ENCODE measurements around the gene TEX47. TPM values are rescaled to one million over a fixed set of nuclear protein-coding genes. Genes with fewer than 3 reads are reported as not detected.

TEX47 gene
- total and polyA plus RNA-seq, 4 donors, result not detected

DNA sequence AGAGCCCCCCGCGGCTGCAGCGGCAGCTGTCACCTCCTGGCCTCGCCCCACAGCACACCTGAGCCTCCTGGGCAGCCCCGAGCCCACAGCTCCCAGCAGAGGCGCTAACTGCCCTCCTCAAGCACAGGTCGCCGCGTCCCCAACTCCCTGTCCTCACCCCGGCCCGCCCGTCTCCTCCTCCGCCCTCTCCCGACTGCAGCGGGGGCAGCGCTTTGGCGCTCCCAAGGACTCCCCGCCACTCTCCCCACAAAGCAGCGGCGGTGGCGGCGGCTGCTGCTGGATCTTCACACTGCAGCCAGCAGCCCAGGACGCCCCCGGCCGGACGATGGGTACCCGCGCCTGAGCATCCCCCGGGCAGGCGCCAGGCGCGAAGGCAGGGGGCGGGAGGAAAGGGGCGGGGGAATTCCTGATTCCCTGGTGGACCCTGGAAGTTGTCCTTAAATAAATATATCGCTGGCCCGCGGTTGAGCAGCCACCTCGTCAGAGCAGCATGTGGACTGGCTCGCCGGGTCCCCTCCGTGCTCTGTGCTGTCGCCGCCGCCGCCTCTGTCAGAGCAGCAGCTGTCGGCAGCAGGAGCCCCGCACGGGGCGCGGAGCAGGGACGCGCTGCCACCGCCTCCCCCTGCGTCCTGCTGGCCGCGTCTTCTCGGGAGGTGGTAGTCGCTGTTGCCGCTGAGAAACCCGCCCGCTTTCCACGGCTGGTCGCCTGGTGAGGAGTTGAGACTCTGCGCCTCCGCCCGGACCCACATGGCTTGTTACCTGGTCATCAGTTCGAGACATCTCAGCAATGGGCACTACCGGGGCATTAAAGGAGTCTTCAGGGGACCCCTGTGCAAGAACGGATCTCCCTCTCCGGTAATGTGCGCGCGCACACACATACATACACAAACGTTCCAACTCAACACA is 36.1 kb downstream of the TEX47 start, which contains the start of gene ZNF804B:
Gene ZNF804B, plus strand, starts transcription at position 471 of the 906 bp plus-strand sequence. Its CDS starts 277 bp downstream, at position 748.
- ATAC-seq (ENCODE audit: insufficient read depth, low FRiP score) (peak; percentile 38), DNase-seq (peak; percentile 28 to 57 (median 31))
- H3K27ac ChIP-seq (ENCODE audit: low read depth in 1 of 2, low read length in 1 of 2), result no peak within 1 kb of the TSS
- 2 to 3% methylated on average over 67 to 74 of the region's 74 CpGs for WGBS, 2 donors
- H3K36me3 ChIP-seq (ENCODE audit: control insufficient read depth in 4 of 4, insufficient read depth in 4 of 4, low read length in 4 of 4), result no peaks in the 10 kb centered on the region
- H3K4me1 ChIP-seq (ENCODE audit: control insufficient read depth in 5 of 5, insufficient read depth in 5 of 5, low read length in 5 of 5), result peaks cover 0 to 8% (median 7%) of the 10 kb centered on the region in 5 donors
- H3K4me3 ChIP-seq, result no peak within 1 kb of the TSS
- peaks cover 4 to 41% (median 40%) of the 10 kb centered on the region in 3 donors for H3K27me3 ChIP-seq (ENCODE audit: control insufficient read depth in 3 of 3, insufficient read depth in 3 of 3, low read length in 2 of 3)
- H3K9me3 ChIP-seq (ENCODE audit: control insufficient read depth in 4 of 4, insufficient read depth in 3 of 4, low read length in 3 of 4), result peaks cover 0 to 3% (median 0%) of the 10 kb centered on the region in 4 donors
- TF ChIP-seq, protein P1, sequence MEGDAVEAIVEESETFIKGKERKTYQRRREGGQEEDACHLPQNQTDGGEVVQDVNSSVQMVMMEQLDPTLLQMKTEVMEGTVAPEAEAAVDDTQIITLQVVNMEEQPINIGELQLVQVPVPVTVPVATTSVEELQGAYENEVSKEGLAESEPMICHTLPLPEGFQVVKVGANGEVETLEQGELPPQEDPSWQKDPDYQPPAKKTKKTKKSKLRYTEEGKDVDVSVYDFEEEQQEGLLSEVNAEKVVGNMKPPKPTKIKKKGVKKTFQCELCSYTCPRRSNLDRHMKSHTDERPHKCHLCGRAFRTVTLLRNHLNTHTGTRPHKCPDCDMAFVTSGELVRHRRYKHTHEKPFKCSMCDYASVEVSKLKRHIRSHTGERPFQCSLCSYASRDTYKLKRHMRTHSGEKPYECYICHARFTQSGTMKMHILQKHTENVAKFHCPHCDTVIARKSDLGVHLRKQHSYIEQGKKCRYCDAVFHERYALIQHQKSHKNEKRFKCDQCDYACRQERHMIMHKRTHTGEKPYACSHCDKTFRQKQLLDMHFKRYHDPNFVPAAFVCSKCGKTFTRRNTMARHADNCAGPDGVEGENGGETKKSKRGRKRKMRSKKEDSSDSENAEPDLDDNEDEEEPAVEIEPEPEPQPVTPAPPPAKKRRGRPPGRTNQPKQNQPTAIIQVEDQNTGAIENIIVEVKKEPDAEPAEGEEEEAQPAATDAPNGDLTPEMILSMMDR (IDR thresholded peaks at IDR 0.05; ENCODE audit: control extremely low read depth, extremely low read depth), result no peak
- H3K9ac ChIP-seq (ENCODE audit: insufficient read depth in 1 of 2, low read length in 2 of 2), result no peak within 1 kb of the TSS

DNA sequence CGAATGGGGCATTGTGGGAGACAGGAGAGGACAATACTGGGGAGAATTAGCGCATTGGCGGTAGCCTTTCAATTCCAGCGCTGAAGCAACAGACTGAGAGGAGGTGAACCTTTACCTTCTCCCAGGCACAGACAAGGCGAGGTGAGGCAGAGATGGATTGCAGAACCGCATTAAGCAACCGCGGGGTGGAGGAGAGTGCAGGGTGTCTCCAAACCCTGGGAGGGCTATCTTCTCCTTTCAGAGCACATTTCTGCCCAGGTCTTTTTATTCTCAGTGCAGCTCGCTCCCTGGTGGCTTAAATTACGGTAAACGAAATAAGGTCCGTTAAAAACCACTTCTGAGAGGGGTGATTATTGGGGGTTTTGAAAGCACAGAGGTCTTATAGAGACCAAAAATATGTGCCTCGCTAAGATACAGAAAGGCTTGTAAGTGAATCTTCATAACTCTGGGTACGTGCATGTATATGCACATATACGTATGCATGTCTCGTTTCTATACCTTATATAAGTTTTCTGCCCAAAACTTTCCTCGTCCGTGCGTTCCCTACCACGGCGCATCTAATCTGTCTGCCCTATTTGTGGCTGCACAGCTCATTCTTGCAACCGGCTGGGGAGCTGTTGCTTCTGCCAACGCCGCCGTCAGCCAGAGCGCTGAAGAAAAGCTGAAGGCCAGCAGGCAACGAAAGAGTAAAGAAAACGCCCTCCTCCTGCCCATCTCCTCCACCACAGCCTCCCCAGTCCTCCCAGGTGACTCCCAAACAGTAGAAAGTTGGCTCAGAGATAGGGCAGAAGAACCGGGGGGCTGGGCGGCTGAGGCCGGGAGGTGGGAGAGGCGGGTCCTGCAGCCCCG is 36.9 kb downstream of the TEX47 start:
- Histone ChIP-seq H3K4me3 (no peak overlapping the region), H3K27ac (ENCODE audit: low read depth in 1 of 2, low read length in 1 of 2) (no peak overlapping the region), H3K4me1 (ENCODE audit: control insufficient read depth in 5 of 5, insufficient read depth in 5 of 5, low read length in 5 of 5) (peaks cover 0 to 8% (median 7%) of the 10 kb centered on the region in 5 donors), H3K27me3 (ENCODE audit: control insufficient read depth in 3 of 3, insufficient read depth in 3 of 3, low read length in 2 of 3) (peaks cover 4 to 40% (median 37%) of the 10 kb centered on the region in 3 donors), H3K36me3 (ENCODE audit: control insufficient read depth in 4 of 4, insufficient read depth in 4 of 4, low read length in 4 of 4) (no peaks in the 10 kb centered on the region), H3K9ac (ENCODE audit: insufficient read depth in 1 of 2, low read length in 2 of 2) (no peak overlapping the region), H3K9me3 (ENCODE audit: control insufficient read depth in 4 of 4, insufficient read depth in 3 of 4, low read length in 3 of 4) (peaks cover 0 to 3% (median 0%) of the 10 kb centered on the region in 4 donors)
- ATAC-seq (ENCODE audit: insufficient read depth, low FRiP score) (no peak), DNase-seq (peak; percentile 53 to 72 (median 70))
- TF ChIP-seq, protein P1 (IDR thresholded peaks at IDR 0.05; ENCODE audit: control extremely low read depth, extremely low read depth), result no peak
- 4 to 5% methylated on average over 33 of the region's 33 CpGs for WGBS, 2 donors

- no peak overlapping the region for H3K9ac ChIP-seq (ENCODE audit: insufficient read depth in 1 of 2, low read length in 2 of 2)
- no peak overlapping the region for H3K4me3 ChIP-seq
- DNase-seq (no peak), ATAC-seq (ENCODE audit: insufficient read depth, low FRiP score) (no peak)
- TF ChIP-seq, protein P1 (IDR thresholded peaks at IDR 0.05; ENCODE audit: control extremely low read depth, extremely low read depth), result no peak
- no peaks in the 10 kb centered on the region for H3K36me3 ChIP-seq (ENCODE audit: control insufficient read depth in 4 of 4, insufficient read depth in 4 of 4, low read length in 4 of 4)
- H3K27ac ChIP-seq (ENCODE audit: low read depth in 1 of 2, low read length in 1 of 2), result no peak overlapping the region
- peaks cover 4 to 40% (median 37%) of the 10 kb centered on the region in 3 donors for H3K27me3 ChIP-seq (ENCODE audit: control insufficient read depth in 3 of 3, insufficient read depth in 3 of 3, low read length in 2 of 3)
- H3K9me3 ChIP-seq (ENCODE audit: control insufficient read depth in 4 of 4, insufficient read depth in 3 of 4, low read length in 3 of 4), result peaks cover 0 to 3% (median 0%) of the 10 kb centered on the region in 4 donors
- peaks cover 0 to 8% (median 7%) of the 10 kb centered on the region in 5 donors for H3K4me1 ChIP-seq (ENCODE audit: control insufficient read depth in 5 of 5, insufficient read depth in 5 of 5, low read length in 5 of 5)
- WGBS, 2 donors, result 82 to 86% methylated on average over 2 of the region's 2 CpGs
Observed at GRCh38 chr7:88757371-88757770, 38.2 kb downstream of the TEX47 start.

Data from lung (tissue), 12 donors.